Measurements from ENCODE around the gene GABRB1.

Gene GABRB1

GRCh38 chr4:47106561-47106960 is 75.2 kb downstream of the GABRB1 start:
- H3K36me3 ChIP-seq (ENCODE audit: insufficient read depth, low read length) = no peaks in the 10 kb centered on the region
- no peak for ATAC-seq (ENCODE audit: insufficient read depth, low read depth)
- no peak overlapping the region for H3K9ac ChIP-seq (ENCODE audit: low read depth, low read length)
- no peaks in the 10 kb centered on the region for H3K27me3 ChIP-seq (ENCODE audit: insufficient read depth, low read length, poor library complexity)
- no peak overlapping the region for H2AFZ ChIP-seq (ENCODE audit: low read depth, low read length)
- no peak for TF ChIP-seq EZH2 (IDR thresholded peaks at IDR 0.05; ENCODE audit: borderline replicate concordance, low read depth, low read length, severe bottlenecking)
- no peak for TF ChIP-seq CTCF (IDR thresholded peaks at IDR 0.05; ENCODE audit: borderline replicate concordance, extremely low read depth, low read length, poor library complexity, severe bottlenecking)
- H3K9me3 ChIP-seq (ENCODE audit: insufficient read depth, low read length, severe bottlenecking) = no peaks in the 10 kb centered on the region
- H3K4me3 ChIP-seq (ENCODE audit: low read depth in 1 of 2, low read length in 2 of 2) = no peak overlapping the region
- no peaks in the 10 kb centered on the region for H3K79me2 ChIP-seq (ENCODE audit: insufficient read depth, low read length)
- DNase-seq = no peak
- no peaks in the 10 kb centered on the region for H4K20me1 ChIP-seq (ENCODE audit: insufficient read depth, low read length)
- no peak overlapping the region for H3K4me2 ChIP-seq (ENCODE audit: insufficient read depth, low read length)
- H3K4me1 ChIP-seq (ENCODE audit: insufficient read depth, low read length) = no peaks in the 10 kb centered on the region
- no peak overlapping the region for H3K27ac ChIP-seq (ENCODE audit: low read length)

GRCh38 chr4:47109379-47109778 is 78.0 kb downstream of the GABRB1 start:
- no peaks in the 10 kb centered on the region for H3K9me3 ChIP-seq (ENCODE audit: insufficient read depth, low read length, severe bottlenecking)
- ATAC-seq (ENCODE audit: insufficient read depth, low read depth) (no peak), DNase-seq (no peak)
- H3K79me2 ChIP-seq (ENCODE audit: insufficient read depth, low read length) = no peaks in the 10 kb centered on the region
- no peak overlapping the region for H3K4me3 ChIP-seq (ENCODE audit: low read depth in 1 of 2, low read length in 2 of 2)
- no peak overlapping the region for H3K27ac ChIP-seq (ENCODE audit: low read length)
- H3K27me3 ChIP-seq (ENCODE audit: insufficient read depth, low read length, poor library complexity) = no peaks in the 10 kb centered on the region
- no peak overlapping the region for H2AFZ ChIP-seq (ENCODE audit: low read depth, low read length)
- no peak overlapping the region for H3K9ac ChIP-seq (ENCODE audit: low read depth, low read length)
- H3K4me2 ChIP-seq (ENCODE audit: insufficient read depth, low read length) = no peak overlapping the region
- no peaks in the 10 kb centered on the region for H4K20me1 ChIP-seq (ENCODE audit: insufficient read depth, low read length)
- H3K36me3 ChIP-seq (ENCODE audit: insufficient read depth, low read length) = no peaks in the 10 kb centered on the region
- no peak for TF ChIP-seq CTCF (IDR thresholded peaks at IDR 0.05; ENCODE audit: borderline replicate concordance, extremely low read depth, low read length, poor library complexity, severe bottlenecking)
- TF ChIP-seq EZH2 (IDR thresholded peaks at IDR 0.05; ENCODE audit: borderline replicate concordance, low read depth, low read length, severe bottlenecking) = no peak
- no peaks in the 10 kb centered on the region for H3K4me1 ChIP-seq (ENCODE audit: insufficient read depth, low read length)

GRCh38 chr4:47110546-47111132 is 79.3 kb downstream of the GABRB1 start:
- H3K9me3 ChIP-seq (ENCODE audit: insufficient read depth, low read length, severe bottlenecking) = no peaks in the 10 kb centered on the region
- no peaks in the 10 kb centered on the region for H3K79me2 ChIP-seq (ENCODE audit: insufficient read depth, low read length)
- TF ChIP-seq CTCF (IDR thresholded peaks at IDR 0.05; ENCODE audit: borderline replicate concordance, extremely low read depth, low read length, poor library complexity, severe bottlenecking) (no peak), EZH2 (IDR thresholded peaks at IDR 0.05; ENCODE audit: borderline replicate concordance, low read depth, low read length, severe bottlenecking) (no peak)
- ATAC-seq (ENCODE audit: insufficient read depth, low read depth) (no peak), DNase-seq (no peak)
- no peak overlapping the region for H3K4me2 ChIP-seq (ENCODE audit: insufficient read depth, low read length)
- no peak overlapping the region for H3K9ac ChIP-seq (ENCODE audit: low read depth, low read length)
- H3K4me1 ChIP-seq (ENCODE audit: insufficient read depth, low read length) = no peaks in the 10 kb centered on the region
- no peaks in the 10 kb centered on the region for H3K36me3 ChIP-seq (ENCODE audit: insufficient read depth, low read length)
- no peak overlapping the region for H2AFZ ChIP-seq (ENCODE audit: low read depth, low read length)
- no peak overlapping the region for H3K4me3 ChIP-seq (ENCODE audit: low read depth in 1 of 2, low read length in 2 of 2)
- H3K27ac ChIP-seq (ENCODE audit: low read length) = no peak overlapping the region
- no peaks in the 10 kb centered on the region for H4K20me1 ChIP-seq (ENCODE audit: insufficient read depth, low read length)
- H3K27me3 ChIP-seq (ENCODE audit: insufficient read depth, low read length, poor library complexity) = no peaks in the 10 kb centered on the region

Data from DND-41 (cell line).